ENCODE data around the gene RUBCNL.

Gene RUBCNL

GRCh38 chr13:46329624-46330023 is 57.4 kb downstream of the RUBCNL start:
- TF ChIP-seq EZH2phosphoT487 (IDR thresholded peaks at IDR 0.05; ENCODE audit: borderline replicate concordance) (no peak), CTCF (conservative IDR thresholded peaks at IDR 0.05; ENCODE audit: low read length) (no peak)
- no peak overlapping the region for H2AFZ ChIP-seq (ENCODE audit: low read length)

GRCh38 chr13:46327246-46327645 is 59.8 kb downstream of the RUBCNL start:
- H2AFZ ChIP-seq (ENCODE audit: low read length) = no peak overlapping the region
- H3K9me3 ChIP-seq (ENCODE audit: insufficient read depth, low read depth, low read length) = no peaks in the 10 kb centered on the region
- no peak overlapping the region for H3K4me2 ChIP-seq (ENCODE audit: low read depth, low read length, poor library complexity, severe bottlenecking)
- H3K4me3 ChIP-seq (ENCODE audit: low read length, poor library complexity, severe bottlenecking) = no peak overlapping the region
- TF ChIP-seq CTCF (conservative IDR thresholded peaks at IDR 0.05; ENCODE audit: low read length) = no peak
- TF ChIP-seq EZH2phosphoT487 (IDR thresholded peaks at IDR 0.05; ENCODE audit: borderline replicate concordance) = no peak
- peaks cover 14% of the 10 kb centered on the region for H3K4me1 ChIP-seq (ENCODE audit: insufficient read depth, low read length, poor library complexity, severe bottlenecking)
- H3K9me2 ChIP-seq (replicated peaks; ENCODE audit: low read depth, low read length) = no peaks in the 10 kb centered on the region
- no peaks in the 10 kb centered on the region for H3K36me3 ChIP-seq (ENCODE audit: insufficient read depth, low read length)
- H3K79me2 ChIP-seq (ENCODE audit: insufficient read depth, low read length) = no peaks in the 10 kb centered on the region
- no peak overlapping the region for H3K9ac ChIP-seq (ENCODE audit: low read depth, low read length, poor library complexity, severe bottlenecking)
- no peaks in the 10 kb centered on the region for H3F3A ChIP-seq (ENCODE audit: low read depth)
- no peaks in the 10 kb centered on the region for H3K27me3 ChIP-seq (ENCODE audit: insufficient read depth, low read length, poor library complexity, severe bottlenecking)
- no peaks in the 10 kb centered on the region for H4K20me1 ChIP-seq (ENCODE audit: insufficient read depth, low read length, poor library complexity, severe bottlenecking)

More at GRCh38 chr13:46329624-46330023, 57.4 kb downstream of the RUBCNL start:
- Histone ChIP-seq H3K36me3 (ENCODE audit: insufficient read depth, low read length) (no peaks in the 10 kb centered on the region), H3K27me3 (ENCODE audit: insufficient read depth, low read length, poor library complexity, severe bottlenecking) (no peaks in the 10 kb centered on the region), H3K9me2 (replicated peaks; ENCODE audit: low read depth, low read length) (no peaks in the 10 kb centered on the region), H4K20me1 (ENCODE audit: insufficient read depth, low read length, poor library complexity, severe bottlenecking) (no peaks in the 10 kb centered on the region), H3K79me2 (ENCODE audit: insufficient read depth, low read length) (no peaks in the 10 kb centered on the region), H3K4me2 (ENCODE audit: low read depth, low read length, poor library complexity, severe bottlenecking) (no peak overlapping the region), H3K4me1 (ENCODE audit: insufficient read depth, low read length, poor library complexity, severe bottlenecking) (peaks cover 37% of the 10 kb centered on the region), H3K4me3 (ENCODE audit: low read length, poor library complexity, severe bottlenecking) (no peak overlapping the region), H3F3A (ENCODE audit: low read depth) (no peaks in the 10 kb centered on the region), H3K9me3 (ENCODE audit: insufficient read depth, low read depth, low read length) (no peaks in the 10 kb centered on the region), H3K9ac (ENCODE audit: low read depth, low read length, poor library complexity, severe bottlenecking) (no peak overlapping the region)

- Histone ChIP-seq H3K9me3 (ENCODE audit: insufficient read depth, low read depth, low read length) (no peaks in the 10 kb centered on the region), H3F3A (ENCODE audit: low read depth) (no peaks in the 10 kb centered on the region), H2AFZ (ENCODE audit: low read length) (no peak overlapping the region), H3K79me2 (ENCODE audit: insufficient read depth, low read length) (no peaks in the 10 kb centered on the region), H3K9ac (ENCODE audit: low read depth, low read length, poor library complexity, severe bottlenecking) (no peak overlapping the region), H3K4me1 (ENCODE audit: insufficient read depth, low read length, poor library complexity, severe bottlenecking) (peaks cover 6% of the 10 kb centered on the region), H3K36me3 (ENCODE audit: insufficient read depth, low read length) (no peaks in the 10 kb centered on the region), H3K9me2 (replicated peaks; ENCODE audit: low read depth, low read length) (no peaks in the 10 kb centered on the region), H3K4me3 (ENCODE audit: low read length, poor library complexity, severe bottlenecking) (no peak overlapping the region), H3K27me3 (ENCODE audit: insufficient read depth, low read length, poor library complexity, severe bottlenecking) (no peaks in the 10 kb centered on the region), H4K20me1 (ENCODE audit: insufficient read depth, low read length, poor library complexity, severe bottlenecking) (no peaks in the 10 kb centered on the region), H3K4me2 (ENCODE audit: low read depth, low read length, poor library complexity, severe bottlenecking) (no peak overlapping the region)
- TF ChIP-seq CTCF (conservative IDR thresholded peaks at IDR 0.05; ENCODE audit: low read length) (no peak), EZH2phosphoT487 (IDR thresholded peaks at IDR 0.05; ENCODE audit: borderline replicate concordance) (no peak)
Observed at GRCh38 chr13:46324976-46325375, 62.1 kb downstream of the RUBCNL start.

Measured in Loucy (cell line).